Measurements from ENCODE around the gene TNFRSF14. TPM values are rescaled to one million over a fixed set of nuclear protein-coding genes. Genes with fewer than 3 reads are reported as not detected.

TNFRSF14 gene
- total RNA-seq, 1 experiment from 2014 or later: 0.57 TPM

DNA sequence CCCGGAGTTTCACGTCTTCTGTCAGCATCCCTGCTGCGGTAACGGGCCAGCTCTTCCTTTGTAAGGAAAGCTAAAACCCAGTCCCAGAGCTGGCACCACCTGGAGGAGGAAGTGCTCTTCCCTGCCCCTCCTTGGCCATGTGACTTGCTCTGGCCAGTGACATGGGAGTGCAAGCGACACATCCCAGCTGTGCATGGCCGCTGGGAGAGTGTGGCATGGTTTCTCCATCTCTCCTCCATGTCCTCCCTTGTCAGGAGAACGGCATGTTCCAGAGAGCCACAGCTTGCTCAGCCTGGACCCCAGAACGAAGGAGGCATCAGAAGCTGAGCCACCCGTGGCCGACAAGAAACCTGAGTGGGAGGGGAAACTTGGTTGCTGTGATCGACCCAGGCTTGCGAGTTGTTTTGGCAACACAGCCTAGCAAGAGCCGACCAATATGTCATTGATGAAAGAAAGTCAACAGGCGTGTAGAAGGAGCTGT is 27.7 kb downstream of the TNFRSF14 start:
- H2AFZ ChIP-seq (ENCODE audit: low read length): no peak overlapping the region
- H4K20me1 ChIP-seq (ENCODE audit: control insufficient read depth, insufficient read depth, insufficient read length): no peaks in the 10 kb centered on the region
- H2BK20ac ChIP-seq (ENCODE audit: low read depth, low read length, poor library complexity, severe bottlenecking): no peak overlapping the region
- no peak overlapping the region for H4K91ac ChIP-seq (ENCODE audit: insufficient read length, low read depth, low read length)
- Mint-ChIP-seq H3K27ac (peak overlapping the region in 2 of 3 experiments; percentile 72 to 95; a peak in 3 of 7 replicates), H3K36me3 (ENCODE audit: insufficient read depth in 1 of 3, low read depth in 3 of 3) (no peaks in the 10 kb centered on the region; a peak in 1 of 7 replicates), H3K4me3 (peak overlapping the region in 1 of 2 experiments; percentile 38; a peak in 2 of 5 replicates), H3K4me1 (peaks cover 22 to 25% of the 10 kb centered on the region in 2 experiments), H3K9me3 (0 out of 5 replicates have a peak, but pooled peaks cover 0 to 3% of the 10 kb centered on the region in 2 experiments), H3K27me3 (ENCODE audit: low read depth) (peaks cover 6% of the 10 kb centered on the region)
- H2AK5ac ChIP-seq (ENCODE audit: insufficient read length, low read length): no peak overlapping the region
- no peaks in the 10 kb centered on the region for H3K79me1 ChIP-seq (ENCODE audit: insufficient read depth, low read depth, low read length, poor library complexity, severe bottlenecking)
- H3K9me3 ChIP-seq (ENCODE audit: control insufficient read depth, low read depth, low read length): no peaks in the 10 kb centered on the region
- peak; percentile 64 for DNase-seq
- no peak overlapping the region for H3K4ac ChIP-seq (ENCODE audit: low read depth, low read length)
- H3K27ac ChIP-seq (ENCODE audit: insufficient read length, low read depth, low read length): no peak overlapping the region
- TF ChIP-seq, protein P1, sequence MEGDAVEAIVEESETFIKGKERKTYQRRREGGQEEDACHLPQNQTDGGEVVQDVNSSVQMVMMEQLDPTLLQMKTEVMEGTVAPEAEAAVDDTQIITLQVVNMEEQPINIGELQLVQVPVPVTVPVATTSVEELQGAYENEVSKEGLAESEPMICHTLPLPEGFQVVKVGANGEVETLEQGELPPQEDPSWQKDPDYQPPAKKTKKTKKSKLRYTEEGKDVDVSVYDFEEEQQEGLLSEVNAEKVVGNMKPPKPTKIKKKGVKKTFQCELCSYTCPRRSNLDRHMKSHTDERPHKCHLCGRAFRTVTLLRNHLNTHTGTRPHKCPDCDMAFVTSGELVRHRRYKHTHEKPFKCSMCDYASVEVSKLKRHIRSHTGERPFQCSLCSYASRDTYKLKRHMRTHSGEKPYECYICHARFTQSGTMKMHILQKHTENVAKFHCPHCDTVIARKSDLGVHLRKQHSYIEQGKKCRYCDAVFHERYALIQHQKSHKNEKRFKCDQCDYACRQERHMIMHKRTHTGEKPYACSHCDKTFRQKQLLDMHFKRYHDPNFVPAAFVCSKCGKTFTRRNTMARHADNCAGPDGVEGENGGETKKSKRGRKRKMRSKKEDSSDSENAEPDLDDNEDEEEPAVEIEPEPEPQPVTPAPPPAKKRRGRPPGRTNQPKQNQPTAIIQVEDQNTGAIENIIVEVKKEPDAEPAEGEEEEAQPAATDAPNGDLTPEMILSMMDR (conservative IDR thresholded peaks at IDR 0.05): no peak; the same call in 2 of the 3 replicates
- no peak overlapping the region for H3K23ac ChIP-seq (ENCODE audit: insufficient read length, low read depth, low read length)
- H2BK12ac ChIP-seq (ENCODE audit: insufficient read length, low read depth, low read length): no peak overlapping the region
- no peak overlapping the region for H3K18ac ChIP-seq (ENCODE audit: insufficient read length, low read depth, low read length)
- H3K56ac ChIP-seq (ENCODE audit: insufficient read length, low read depth, low read length): no peak overlapping the region
- H2BK5ac ChIP-seq (ENCODE audit: insufficient read length, low read length): no peak overlapping the region
- H3K4me1 ChIP-seq (ENCODE audit: insufficient read depth, low read length): no peaks in the 10 kb centered on the region; the same call in 1 of the 2 replicates
- no peak overlapping the region for H4K5ac ChIP-seq (ENCODE audit: insufficient read length, low read depth, low read length)
- H3T11ph ChIP-seq (ENCODE audit: low read length): no peak overlapping the region
- no peak overlapping the region for H2BK120ac ChIP-seq (ENCODE audit: low read depth, low read length, poor library complexity, severe bottlenecking)
- H3K79me2 ChIP-seq (ENCODE audit: insufficient read depth, low read length): no peaks in the 10 kb centered on the region
- H3K4me2 ChIP-seq (ENCODE audit: insufficient read depth, insufficient read length, low read length): no peak overlapping the region
- no peak overlapping the region for H2BK15ac ChIP-seq (ENCODE audit: low read depth, low read length)
- no peaks in the 10 kb centered on the region for H3K27me3 ChIP-seq (ENCODE audit: insufficient read depth, low read length)
- H3K9ac ChIP-seq (ENCODE audit: extremely low read depth, insufficient read length, low read length): no peak overlapping the region
- no peak overlapping the region; the same call in 1 of the 2 replicates for H3K14ac ChIP-seq (ENCODE audit: insufficient read depth, low read length)
- H4K8ac ChIP-seq (replicated peaks; ENCODE audit: insufficient read length, low read depth, low read length): no peak overlapping the region
- no CpG with 5 or more reads among the region's 14 CpGs for WGBS (ENCODE audit: extremely low coverage, insufficient read length, low lambda C conversion rate)
- peaks cover 10% of the 10 kb centered on the region for H3K23me2 ChIP-seq (ENCODE audit: insufficient read length, low read depth, low read length, poor library complexity, severe bottlenecking)
